Activated CD8-positive, alpha-beta T cell treated with anti-CD3 and anti-CD28 coated beads for 36 hours (primary cell): ENCODE data around the gene CEBPE. TPM values are rescaled to one million over a fixed set of nuclear protein-coding genes. Genes with fewer than 3 reads are reported as not detected.

Experiments used
- ATAC-seq: fragments of 200-7000 bp; cut with Tn5 transposase; one replicate; pipeline ENCODE4 v1.10.0; 2021; ENCODE audit warnings: mild to moderate bottlenecking, moderate library complexity
- CTCF ChIA-PET: fragments of 350-600 bp; sonication (Branson Sonifier 250); formaldehyde crosslinking; loops from one replicate; lab custom pipeline; 2021; ENCODE audit warnings: antibody characterized with exemption; lab: Charles Lee
- POLR2A ChIA-PET: fragments of 350-600 bp; sonication (Branson Sonifier 250); formaldehyde crosslinking; loops from one replicate; lab custom pipeline; 2021; ENCODE audit warnings: antibody characterized with exemption; lab: Charles Lee
- DNase-seq: peaks from one replicate; pipeline ENCODE4 v3.0.0-alpha.2; 2020
- H3K27ac Mint-ChIP-seq: one replicate; pipeline ENCODE4 v1.8.0; 2021; ENCODE audit warnings: mild to moderate bottlenecking, mixed read lengths
- H3K27me3 Mint-ChIP-seq: one replicate; pipeline ENCODE4 v1.8.0; 2021; ENCODE audit warnings: mixed read lengths
- H3K36me3 Mint-ChIP-seq: one replicate; pipeline ENCODE4 v1.8.0; 2021; ENCODE audit warnings: low read depth, mixed read lengths
- H3K4me1 Mint-ChIP-seq: one replicate; pipeline ENCODE4 v1.8.0; 2021; ENCODE audit warnings: low read depth, mixed read lengths
- H3K4me3 Mint-ChIP-seq: one replicate; pipeline ENCODE4 v1.8.0; 2021; ENCODE audit warnings: mild to moderate bottlenecking, moderate library complexity, mixed read lengths
- H3K9me3 Mint-ChIP-seq: one replicate; pipeline ENCODE4 v1.8.0; 2021; ENCODE audit warnings: mixed read lengths
- CTCF ChIP-seq: fragments of 200-600 bp; IDR thresholded peaks from one replicate; pipeline ENCODE4 v1.8.0; 2022; ENCODE audit warnings: antibody characterized with exemption, mild to moderate bottlenecking
- intact Hi-C: fragments of 100-400 bp; cut with micrococcal nuclease; formaldehyde crosslinking; loops from one replicate; pipeline ENCODE4 v1.10.0; 2022
- total RNA-seq, 2 experiments: library from RNA; stranded (reverse); gene quantifications; one replicate each; pipeline ENCODE4 v1.2.3, GENCODE V29; 2021

The CEBPE gene
- total RNA-seq, 2 experiments from 2014 or later, result 0.27 to 0.34 TPM

GRCh38 chr14:23149745-23150144 is 30.7 kb upstream of the CEBPE start:
- intact Hi-C loops, result no loop called here
- ATAC-seq, result no peak

DNA sequence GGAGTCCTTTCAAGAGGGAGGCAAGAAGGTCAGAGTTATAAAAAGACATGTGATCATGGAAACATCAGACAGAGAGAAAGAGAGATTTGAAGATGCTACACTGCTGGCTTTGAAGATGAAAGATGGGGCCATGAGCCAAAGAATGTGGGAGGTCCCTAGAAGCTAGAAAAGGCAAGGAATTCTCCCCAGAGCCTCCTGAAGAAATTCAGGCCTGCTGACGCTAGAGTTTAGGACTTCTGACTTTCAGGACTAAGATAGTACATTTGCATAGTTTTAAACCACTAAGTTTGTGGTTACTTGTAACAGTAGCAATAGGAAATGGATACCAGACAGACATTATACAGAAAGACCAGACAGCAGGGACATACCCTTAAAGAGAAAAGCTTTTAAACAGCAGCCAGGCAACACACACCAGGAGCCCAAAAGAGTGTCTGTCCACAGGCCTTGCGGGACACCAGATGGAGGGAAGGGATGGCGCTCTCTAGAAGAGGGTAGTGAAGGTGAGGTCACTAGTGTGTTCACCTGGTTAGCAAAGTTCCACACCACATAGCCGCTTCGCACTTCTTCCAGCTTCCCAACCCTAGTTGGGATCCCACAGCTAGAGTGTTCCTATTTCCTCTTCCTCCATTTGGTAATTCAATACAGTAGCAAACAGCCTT is 29.7 kb upstream of the CEBPE start:
- peaks cover 3% of the 10 kb centered on the region for H3K27me3 Mint-ChIP-seq
- peaks cover 5% of the 10 kb centered on the region for H3K4me1 Mint-ChIP-seq
- no peaks in the 10 kb centered on the region for H3K36me3 Mint-ChIP-seq
- ChIA-PET POLR2A (interaction anchor here (0.7 kb wide), 1 partner anchor 1406 kb away, joined by 3 read pairs; no protein-coding TSS in a partner anchor), CTCF (interaction anchor here (1.4 kb wide), 1 partner anchor 28 kb away, joined by 6 read pairs; no protein-coding TSS in a partner anchor)
- no peak overlapping the region for H3K4me3 Mint-ChIP-seq
- H3K9me3 Mint-ChIP-seq, result no peaks in the 10 kb centered on the region
- no peak for ATAC-seq
- no peak for TF ChIP-seq CTCF
- no peak overlapping the region for H3K27ac Mint-ChIP-seq
- intact Hi-C loops, result no loop called here
- DNase-seq, result no peak

More at GRCh38 chr14:23149745-23150144, 30.7 kb upstream of the CEBPE start:
- ChIA-PET CTCF (interaction anchor here (1.4 kb wide), 1 partner anchor 29 kb away, joined by 6 read pairs; no protein-coding TSS in a partner anchor), POLR2A (interaction anchor here (0.6 to 1.3 kb wide), 2 partner anchors 41 to 129 kb away, joined by 4 to 5 read pairs; no protein-coding TSS in a partner anchor)
- H3K4me1 Mint-ChIP-seq, result peaks cover 10% of the 10 kb centered on the region
- no peak overlapping the region for H3K4me3 Mint-ChIP-seq
- TF ChIP-seq CTCF, result no peak
- no peak overlapping the region for H3K27ac Mint-ChIP-seq
- peaks cover 3% of the 10 kb centered on the region for H3K27me3 Mint-ChIP-seq
- no peak for DNase-seq
- no peaks in the 10 kb centered on the region for H3K9me3 Mint-ChIP-seq
- H3K36me3 Mint-ChIP-seq, result no peaks in the 10 kb centered on the region

- Mint-ChIP-seq H3K4me3 (no peak overlapping the region), H3K27ac (no peak overlapping the region), H3K4me1 (no peaks in the 10 kb centered on the region), H3K27me3 (peaks cover 3% of the 10 kb centered on the region), H3K9me3 (no peaks in the 10 kb centered on the region), H3K36me3 (no peaks in the 10 kb centered on the region)
- TF ChIP-seq CTCF, result no peak
- ChIA-PET CTCF (interaction anchor here (1.4 kb wide), 1 partner anchor 79 kb away, joined by 4 read pairs; no protein-coding TSS in a partner anchor), POLR2A (no interaction called here)
- intact Hi-C loops, result no loop called here
- ATAC-seq (no peak), DNase-seq (no peak)
Measured at GRCh38 chr14:23147676-23148075, 28.6 kb upstream of the CEBPE start.

DNA sequence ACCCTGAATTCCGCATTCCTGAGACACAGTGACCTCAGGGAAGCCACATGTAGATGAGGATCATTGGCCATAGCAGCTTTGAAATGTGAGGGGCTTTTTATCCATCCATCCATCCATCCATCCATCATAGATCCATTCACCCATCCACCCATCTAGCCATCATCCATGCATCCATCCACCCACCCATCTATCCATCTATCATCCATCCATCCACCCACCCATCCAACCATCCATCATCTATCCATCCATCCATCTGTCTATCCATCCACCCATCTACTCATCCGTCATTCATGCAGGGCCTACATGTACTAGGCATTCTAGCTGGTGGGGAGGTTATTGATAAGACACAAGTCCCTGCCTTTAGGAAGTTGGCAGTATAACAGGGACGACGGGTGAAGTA is 27.9 kb upstream of the CEBPE start:
- ChIA-PET CTCF (interaction anchor here (1.4 kb wide), 1 partner anchor 78 kb away, joined by 4 read pairs; no protein-coding TSS in a partner anchor), POLR2A (no interaction called here)
- no peak overlapping the region for H3K4me3 Mint-ChIP-seq
- ATAC-seq (no peak), DNase-seq (no peak)
- intact Hi-C loops, result no loop called here
- no peak for TF ChIP-seq CTCF
- H3K4me1 Mint-ChIP-seq, result no peaks in the 10 kb centered on the region
- H3K36me3 Mint-ChIP-seq, result no peaks in the 10 kb centered on the region
- peaks cover 3% of the 10 kb centered on the region for H3K27me3 Mint-ChIP-seq
- no peak overlapping the region for H3K27ac Mint-ChIP-seq
- H3K9me3 Mint-ChIP-seq, result no peaks in the 10 kb centered on the region

GRCh38 chr14:23146351-23146910 is 27.4 kb upstream of the CEBPE start:
- ATAC-seq, result peak; percentile 72
- intact Hi-C loops, result no loop called here
- Mint-ChIP-seq H3K9me3 (no peaks in the 10 kb centered on the region), H3K36me3 (no peaks in the 10 kb centered on the region), H3K4me3 (no peak overlapping the region), H3K27ac (no peak overlapping the region), H3K27me3 (peaks cover 3% of the 10 kb centered on the region), H3K4me1 (no peaks in the 10 kb centered on the region)
- ChIA-PET CTCF (interaction anchor here (1.4 to 2.2 kb wide), 2 partner anchors 26 to 78 kb away, joined by 4 to 5 read pairs; no protein-coding TSS in a partner anchor), POLR2A (no interaction called here)
- DNase-seq, result peak; percentile 7
- TF ChIP-seq CTCF, result no peak
